Thoracic aorta (tissue), 2 donors: Measurements from ENCODE around the gene ZNF646. TPM values are rescaled to one million over a fixed set of nuclear protein-coding genes. Genes with fewer than 3 reads are reported as not detected.

Experiments
- ATAC-seq: fragments of 150-250 bp; one replicate; pipeline ENCODE4 v1.8.0; 2017; ENCODE audit warnings: low read depth; ENCODE audit not compliant: insufficient number of reproducible peaks, low FRiP score
- DNase-seq: peaks from one replicate; pipeline ENCODE4 v3.0.0-alpha.2; 2020; ENCODE audit warnings: low spot score
- H3K27ac ChIP-seq, 2 donors: fragments of 200-600 bp; sonication (generic); 1 replicate in 1 of 2; 2 replicates in 1 of 2; pipeline ENCODE4 v1.5.1; 2016; ENCODE audit warnings: mild to moderate bottlenecking in 2 of 2, moderate library complexity in 2 of 2
- H3K27me3 ChIP-seq: fragments of 200-600 bp; sonication (generic); replicated peaks from 2 replicates; pipeline ENCODE4 v1.6.0; 2016; ENCODE audit warnings: mild to moderate bottlenecking; ENCODE audit not compliant: insufficient read depth
- H3K36me3 ChIP-seq: fragments of 200-600 bp; sonication (generic); one replicate; pipeline ENCODE4 v1.5.1; 2016
- H3K4me1 ChIP-seq, 2 donors: fragments of 200-600 bp; sonication (generic); 1 replicate in 1 of 2; 2 replicates in 1 of 2; pipeline versions ENCODE4 v1.5.1 to v1.6.0; 2016; ENCODE audit warnings: low read depth in 2 of 2, mild to moderate bottlenecking in 1 of 2; ENCODE audit not compliant: control insufficient read depth in 1 of 2
- H3K4me3 ChIP-seq: fragments of 200-600 bp; sonication (generic); 2 replicates; pipeline ENCODE4 v1.5.1; 2016; ENCODE audit warnings: mild to moderate bottlenecking
- H3K9me3 ChIP-seq: fragments of 200-600 bp; sonication (generic); 2 replicates; pipeline ENCODE4 v1.5.1; 2016
- total RNA-seq, 2 donors: library from RNA; depleted of rRNA; stranded (reverse); fragments of >200 nt; gene quantifications; one replicate each; pipeline versions ENCODE4 v1.1.0 to v1.2.3, GENCODE V29; 2016
- TF ChIP-seq, protein P1 (sequence below): fragments of 200-600 bp; sonication (generic); IDR thresholded peaks from one replicate; pipeline ENCODE4 v1.5.1; 2019; ENCODE audit warnings: antibody characterized with exemption

ZNF646 gene
- total RNA-seq, 2 donors from 2014 or later = 10.2 to 17.9 TPM

DNA sequence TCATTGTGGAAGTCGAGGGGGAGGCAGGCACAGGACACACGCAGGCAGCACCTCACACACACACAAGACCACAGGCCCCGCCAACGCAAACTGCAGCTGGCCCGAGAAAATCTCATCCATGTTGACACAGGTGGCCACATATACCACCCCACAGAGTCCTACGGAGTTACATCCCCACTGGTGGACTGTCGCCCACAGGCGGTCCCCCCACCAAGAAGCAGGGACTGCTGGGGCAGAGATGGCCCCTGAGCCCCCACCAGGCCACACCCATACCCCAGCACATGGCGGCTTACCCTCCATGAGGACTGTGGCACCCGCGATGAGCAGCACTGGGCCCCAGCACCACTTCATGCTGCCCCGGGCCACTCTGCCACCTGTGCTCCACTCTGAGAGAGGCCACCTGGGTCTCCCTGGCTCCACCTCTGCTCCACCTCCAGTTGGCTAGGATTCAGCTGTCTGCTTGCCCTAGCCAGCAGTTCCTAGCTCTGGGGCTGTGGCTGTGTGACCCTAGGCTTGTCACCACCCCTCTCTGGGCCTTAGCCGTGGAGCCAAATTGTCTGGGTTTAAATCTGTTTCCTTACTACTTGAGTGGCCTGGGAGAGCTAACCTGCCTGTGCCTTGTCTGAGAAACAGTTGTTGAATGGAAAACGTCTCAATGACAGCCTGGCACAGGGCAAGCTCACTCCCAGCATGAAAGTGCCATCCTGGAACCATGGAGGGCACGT lies 14.4 kb downstream of the ZNF646 start, which contains the start of gene PRSS53:
Gene PRSS53 (minus strand): TSS at position 485 of the 725 bp plus-strand sequence. CDS start 134 bp downstream, at position 351.
- Histone ChIP-seq H3K9me3 (no peaks in the 10 kb centered on the region), H3K27me3 (no peaks in the 10 kb centered on the region), H3K4me1 (no peaks in the 10 kb centered on the region), H3K27ac (no peak within 1 kb of the TSS), H3K4me3 (no peak within 1 kb of the TSS), H3K36me3 (peaks cover 27% of the 10 kb centered on the region)
- TF ChIP-seq, protein P1, sequence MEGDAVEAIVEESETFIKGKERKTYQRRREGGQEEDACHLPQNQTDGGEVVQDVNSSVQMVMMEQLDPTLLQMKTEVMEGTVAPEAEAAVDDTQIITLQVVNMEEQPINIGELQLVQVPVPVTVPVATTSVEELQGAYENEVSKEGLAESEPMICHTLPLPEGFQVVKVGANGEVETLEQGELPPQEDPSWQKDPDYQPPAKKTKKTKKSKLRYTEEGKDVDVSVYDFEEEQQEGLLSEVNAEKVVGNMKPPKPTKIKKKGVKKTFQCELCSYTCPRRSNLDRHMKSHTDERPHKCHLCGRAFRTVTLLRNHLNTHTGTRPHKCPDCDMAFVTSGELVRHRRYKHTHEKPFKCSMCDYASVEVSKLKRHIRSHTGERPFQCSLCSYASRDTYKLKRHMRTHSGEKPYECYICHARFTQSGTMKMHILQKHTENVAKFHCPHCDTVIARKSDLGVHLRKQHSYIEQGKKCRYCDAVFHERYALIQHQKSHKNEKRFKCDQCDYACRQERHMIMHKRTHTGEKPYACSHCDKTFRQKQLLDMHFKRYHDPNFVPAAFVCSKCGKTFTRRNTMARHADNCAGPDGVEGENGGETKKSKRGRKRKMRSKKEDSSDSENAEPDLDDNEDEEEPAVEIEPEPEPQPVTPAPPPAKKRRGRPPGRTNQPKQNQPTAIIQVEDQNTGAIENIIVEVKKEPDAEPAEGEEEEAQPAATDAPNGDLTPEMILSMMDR = no peak
- ATAC-seq (no peak), DNase-seq (no peak)

DNA sequence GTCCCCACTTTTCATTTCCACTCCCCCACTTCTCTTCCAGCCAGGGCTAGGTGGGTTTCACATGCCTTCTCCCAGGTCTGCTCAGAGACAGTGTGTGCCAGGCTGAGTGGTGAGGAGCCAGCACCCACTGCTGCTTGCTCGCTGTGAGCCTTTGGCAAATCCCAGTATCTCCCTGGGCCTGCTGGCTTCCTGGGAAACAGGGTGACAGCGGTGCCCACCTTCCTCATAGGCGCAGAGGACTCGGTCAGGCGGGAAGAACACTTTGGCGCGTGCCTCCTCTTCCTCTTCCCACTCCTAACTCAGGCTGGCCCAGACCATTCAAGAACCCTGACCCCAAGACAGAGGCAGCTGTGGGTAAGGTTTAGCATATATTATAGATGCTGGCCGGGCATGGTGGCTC lies 15.0 kb downstream of the ZNF646 start:
- TF ChIP-seq, protein P1 = no peak
- Histone ChIP-seq H3K9me3 (no peaks in the 10 kb centered on the region), H3K4me3 (no peak overlapping the region), H3K4me1 (no peaks in the 10 kb centered on the region), H3K27ac (no peak overlapping the region), H3K36me3 (peaks cover 25% of the 10 kb centered on the region), H3K27me3 (no peaks in the 10 kb centered on the region)
- no peak for ATAC-seq
- DNase-seq = no peak

DNA sequence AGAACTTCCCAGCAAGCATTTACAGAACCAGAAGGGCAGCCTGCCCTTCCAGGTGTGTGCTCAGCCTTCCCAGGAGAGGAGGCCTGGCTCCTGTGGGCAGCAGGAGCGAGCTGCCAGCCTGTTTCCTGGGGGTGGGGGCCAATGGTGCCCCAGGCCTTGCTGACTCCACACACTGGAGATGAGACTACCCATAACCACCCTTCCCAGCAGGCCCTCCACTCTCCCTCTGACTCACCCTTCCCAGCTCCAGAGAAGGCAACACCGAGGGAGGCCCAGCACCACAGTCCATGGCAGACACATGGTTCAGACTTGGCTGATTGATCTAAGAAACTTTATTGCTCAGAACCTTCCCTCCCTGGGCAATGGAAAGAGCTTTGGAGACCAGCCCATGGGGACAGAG lies 16.3 kb downstream of the ZNF646 start:
- TF ChIP-seq, protein P1 = no peak
- no peak overlapping the region for H3K27ac ChIP-seq
- no peaks in the 10 kb centered on the region for H3K27me3 ChIP-seq
- no peak for ATAC-seq
- H3K4me3 ChIP-seq = no peak overlapping the region
- peaks cover 0 to 4% of the 10 kb centered on the region in 2 donors for H3K4me1 ChIP-seq
- H3K36me3 ChIP-seq = peaks cover 25% of the 10 kb centered on the region
- H3K9me3 ChIP-seq = no peaks in the 10 kb centered on the region
- DNase-seq = no peak

DNA sequence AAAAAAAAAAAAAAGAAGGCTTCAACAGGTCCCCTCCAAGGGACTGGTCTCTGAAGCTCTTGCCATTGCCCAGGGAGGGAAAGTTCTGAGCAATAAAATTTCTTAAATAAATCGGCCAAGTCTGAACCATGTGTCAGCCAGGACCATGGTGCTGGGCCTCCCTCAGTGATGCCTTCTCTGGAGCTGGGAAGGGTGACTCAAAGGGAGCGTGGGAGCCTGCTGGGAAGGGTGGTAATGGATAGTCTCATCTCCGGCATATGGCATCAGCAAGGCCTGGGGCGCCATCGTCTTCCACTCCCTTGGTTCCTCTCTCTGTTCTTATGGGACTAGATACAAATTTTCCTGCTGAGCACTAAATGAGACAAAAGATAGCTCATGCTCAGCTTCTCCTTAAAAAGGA lies 18.1 kb downstream of the ZNF646 start:
- no peaks in the 10 kb centered on the region for H3K27me3 ChIP-seq
- peaks cover 0 to 4% of the 10 kb centered on the region in 2 donors for H3K4me1 ChIP-seq
- no peak overlapping the region for H3K27ac ChIP-seq
- H3K4me3 ChIP-seq = no peak overlapping the region
- ATAC-seq (no peak), DNase-seq (no peak)
- H3K36me3 ChIP-seq = peaks cover 22% of the 10 kb centered on the region
- no peaks in the 10 kb centered on the region for H3K9me3 ChIP-seq
- TF ChIP-seq, protein P1 = no peak

DNA sequence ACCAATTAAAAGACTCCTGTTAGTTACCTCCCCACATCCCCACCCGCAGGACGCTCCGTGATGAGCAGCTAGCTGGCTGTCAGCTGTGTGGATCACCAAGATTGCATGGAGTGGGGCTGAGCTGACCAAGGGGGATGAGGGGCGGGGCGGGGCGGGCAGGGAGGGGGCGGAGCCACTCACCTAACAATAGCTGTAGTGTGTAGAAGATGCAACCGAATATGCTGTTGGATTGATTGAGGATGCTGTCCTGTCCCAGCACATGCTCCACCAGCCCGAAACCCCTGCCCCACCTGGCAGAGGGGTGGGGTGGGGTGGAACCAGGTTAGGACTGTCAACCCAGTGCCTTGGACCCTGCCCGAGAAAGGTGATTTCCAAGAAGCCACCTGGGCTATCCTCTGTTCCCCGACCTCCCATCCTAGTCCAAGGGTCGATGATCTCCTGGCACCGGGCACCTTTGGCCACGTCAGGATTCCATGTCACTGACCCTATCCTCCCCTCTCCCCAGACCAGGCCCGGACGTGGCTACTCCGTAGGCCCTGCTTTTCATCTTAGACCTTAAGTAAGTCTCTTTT lies 19.0 kb downstream of the ZNF646 start:
- H3K27ac ChIP-seq = no peak overlapping the region
- H3K36me3 ChIP-seq = peaks cover 18% of the 10 kb centered on the region
- H3K9me3 ChIP-seq = no peaks in the 10 kb centered on the region
- DNase-seq (no peak), ATAC-seq (no peak)
- peak overlapping the region; percentile 86 for H3K4me3 ChIP-seq
- no peaks in the 10 kb centered on the region for H3K27me3 ChIP-seq
- TF ChIP-seq, protein P1 = no peak
- H3K4me1 ChIP-seq = peaks cover 0 to 4% of the 10 kb centered on the region in 2 donors
